Retina (tissue), 1 donor: ENCODE data around the gene AUTS2.

Source experiments
- DNase-seq: peaks from one replicate; pipeline ENCODE4 v3.0.0-alpha.2; 2016

Gene AUTS2

GRCh38 chr7:70837589-70837988, 1239.3 kb downstream of the AUTS2 start:
- no peak for DNase-seq

GRCh38 chr7:70838292-70838907, 1240.1 kb downstream of the AUTS2 start:
- DNase-seq: no peak
